Stimulated activated CD4-positive, alpha-beta T cell treated with anti-CD3 and anti-CD28 coated beads, Interleukin-15, amount 100 ng/mL, for 1 hour (primary cell): Measurements from ENCODE around the gene COG3.

Experiments used
- DNase-seq, 2 donors: peaks; one replicate each; pipeline ENCODE4 v3.0.0-alpha.2; 2020; ENCODE audit warnings: low read depth in 1 of 2, low spot score in 1 of 2

Gene COG3

DNA sequence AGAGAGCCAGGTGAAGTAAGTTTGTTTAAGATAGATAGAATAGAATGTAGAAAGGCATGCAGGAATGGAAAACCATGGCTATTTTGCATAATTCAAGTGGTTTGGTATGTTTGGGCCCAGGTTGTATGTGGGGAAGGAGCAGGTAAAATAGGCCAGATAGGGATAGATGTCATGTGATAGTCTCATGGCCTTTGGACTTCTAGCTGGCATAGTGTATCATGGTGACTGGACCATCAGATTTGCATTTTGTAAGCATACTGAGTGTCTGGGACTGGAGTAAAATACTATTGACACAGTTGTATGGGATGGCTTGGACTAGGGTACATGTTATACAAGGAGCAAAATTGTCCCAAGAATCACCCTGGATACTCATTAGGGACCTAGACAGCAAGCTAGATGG, 38.9 kb downstream of the COG3 start:
- DNase-seq, result no peak

DNA sequence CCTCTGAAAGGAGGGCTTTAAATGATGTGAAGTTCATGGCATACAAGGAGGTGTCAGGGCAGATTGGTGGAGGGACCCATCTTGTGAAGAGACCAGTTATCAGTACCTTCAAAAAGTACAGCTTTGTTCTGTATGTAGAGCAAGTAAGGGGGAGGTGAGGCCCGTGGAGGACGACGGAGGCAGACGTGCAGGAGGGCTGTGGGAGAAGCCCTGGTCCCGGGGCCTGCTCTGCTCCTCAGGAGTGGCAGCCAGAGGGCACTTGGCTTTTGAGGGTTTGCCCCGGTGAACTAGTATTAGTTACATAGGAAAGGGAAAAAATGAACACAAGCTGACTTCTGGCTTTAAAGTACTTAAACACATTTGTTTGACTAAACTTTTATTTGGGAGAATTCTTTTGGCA, 42.1 kb downstream of the COG3 start:
- DNase-seq, result no peak

DNA sequence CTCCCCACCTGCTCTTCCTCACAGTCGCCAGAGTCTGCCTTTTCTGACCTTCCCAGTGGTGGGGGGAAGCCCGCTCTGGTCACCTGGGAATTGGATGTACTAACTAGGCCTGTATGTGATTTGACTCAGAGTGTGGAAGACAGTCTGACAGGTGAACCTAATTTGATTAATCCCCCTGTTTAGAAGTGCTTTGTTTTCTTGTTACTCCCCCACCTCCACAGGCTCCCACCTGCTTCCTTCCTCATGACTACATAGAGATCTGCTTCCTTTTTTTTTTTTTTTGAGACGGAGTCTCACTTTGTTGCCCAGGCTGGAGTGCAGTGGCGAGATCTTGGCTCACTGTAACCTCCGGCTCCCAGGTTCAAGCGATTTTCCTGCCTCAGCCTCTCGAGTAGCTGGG, 44.0 kb downstream of the COG3 start:
- no peak for DNase-seq

DNA sequence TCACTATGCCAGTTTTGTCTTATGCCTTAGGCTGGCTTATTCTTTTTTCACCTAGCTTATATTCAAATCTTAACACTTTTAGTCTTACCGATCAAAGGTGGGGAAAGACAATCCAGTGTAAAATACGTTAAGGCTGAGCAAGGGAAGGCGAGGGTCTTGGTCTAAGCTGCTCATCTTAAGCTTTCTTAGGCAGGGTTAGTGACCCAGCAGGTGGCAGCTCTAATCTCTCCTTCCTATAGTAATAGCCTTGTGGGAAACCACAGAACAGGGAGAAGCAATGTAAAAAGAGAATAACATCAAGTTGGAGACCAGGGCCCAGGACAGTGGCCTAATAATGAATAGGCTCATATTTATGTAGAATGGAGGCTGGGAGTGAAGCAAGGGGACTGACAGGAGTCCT, 45.9 kb downstream of the COG3 start:
- no peak for DNase-seq

DNA sequence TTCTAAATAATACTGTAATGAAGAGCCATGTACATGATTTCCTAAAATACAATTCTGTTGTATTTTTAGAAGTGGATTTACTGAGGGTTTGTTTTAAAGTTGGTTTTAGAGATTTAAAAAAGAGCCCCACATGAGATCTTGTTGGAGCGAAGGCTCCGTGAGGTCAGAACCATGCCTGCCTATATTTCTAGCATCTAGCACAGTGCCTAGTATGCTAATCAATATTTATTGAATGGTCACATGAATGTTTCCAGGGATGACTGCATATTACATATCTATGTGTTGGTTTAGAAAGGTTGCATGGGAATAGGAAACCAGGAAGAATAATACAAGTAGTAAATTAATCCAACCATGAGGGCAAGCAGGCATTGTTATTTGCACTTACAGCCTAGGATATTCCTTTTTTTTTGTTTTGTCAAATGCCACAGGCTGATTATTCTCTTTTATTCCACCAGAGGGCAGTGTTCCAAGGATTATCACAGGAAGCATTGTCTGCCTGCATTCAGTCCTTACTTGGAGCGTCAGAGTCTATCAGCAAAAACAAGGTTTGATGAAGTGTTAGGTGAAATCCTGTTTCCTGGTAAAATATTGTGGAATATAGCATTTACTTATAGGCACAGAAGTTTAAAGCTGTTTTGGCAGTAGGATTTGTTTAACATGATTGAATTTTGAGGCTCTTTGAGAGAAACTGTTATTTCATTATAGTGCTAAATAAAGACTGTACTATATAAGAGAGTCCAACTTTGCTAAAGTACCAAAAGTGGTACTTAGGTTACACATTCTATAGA, 46.8 kb downstream of the COG3 start:
- DNase-seq, result no peak

DNA sequence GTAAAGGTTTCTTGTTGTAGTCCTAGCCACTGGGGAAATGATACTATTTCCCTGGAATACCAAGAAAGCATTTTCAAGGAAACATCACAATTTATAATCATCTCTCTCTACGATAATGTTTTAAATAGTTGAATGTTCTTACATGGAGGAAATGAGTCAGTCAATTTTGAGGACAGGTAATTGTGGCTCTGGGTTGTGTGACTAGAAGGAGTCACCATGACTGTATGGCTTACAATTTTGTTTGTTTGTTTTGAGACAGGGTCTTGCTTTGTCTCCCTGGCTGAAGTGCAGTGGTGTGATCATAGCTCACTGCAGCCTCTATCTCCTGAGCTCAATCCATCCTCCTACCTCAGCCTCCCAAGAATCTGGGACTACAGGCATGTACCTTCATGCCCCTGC, 47.4 kb downstream of the COG3 start:
- no peak for DNase-seq

DNA sequence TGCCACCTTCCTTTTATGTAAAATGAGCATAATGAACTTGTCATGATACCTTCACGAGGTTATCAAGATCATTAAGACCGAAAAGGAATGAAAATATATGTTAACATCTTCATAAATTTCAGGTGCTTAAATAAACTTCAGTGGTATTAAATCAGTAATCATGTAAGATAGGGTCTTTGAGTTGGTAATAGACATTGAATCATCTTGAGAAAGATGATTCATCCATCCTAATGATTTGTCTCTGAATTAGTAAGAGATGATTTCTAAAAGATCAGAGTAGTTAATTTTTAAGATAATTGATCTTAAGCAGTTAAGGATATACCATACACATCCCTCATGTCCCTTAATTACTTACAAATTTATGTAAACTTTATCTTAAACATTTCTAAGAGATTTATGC, 52.0 kb downstream of the COG3 start:
- DNase-seq, result no peak

DNA sequence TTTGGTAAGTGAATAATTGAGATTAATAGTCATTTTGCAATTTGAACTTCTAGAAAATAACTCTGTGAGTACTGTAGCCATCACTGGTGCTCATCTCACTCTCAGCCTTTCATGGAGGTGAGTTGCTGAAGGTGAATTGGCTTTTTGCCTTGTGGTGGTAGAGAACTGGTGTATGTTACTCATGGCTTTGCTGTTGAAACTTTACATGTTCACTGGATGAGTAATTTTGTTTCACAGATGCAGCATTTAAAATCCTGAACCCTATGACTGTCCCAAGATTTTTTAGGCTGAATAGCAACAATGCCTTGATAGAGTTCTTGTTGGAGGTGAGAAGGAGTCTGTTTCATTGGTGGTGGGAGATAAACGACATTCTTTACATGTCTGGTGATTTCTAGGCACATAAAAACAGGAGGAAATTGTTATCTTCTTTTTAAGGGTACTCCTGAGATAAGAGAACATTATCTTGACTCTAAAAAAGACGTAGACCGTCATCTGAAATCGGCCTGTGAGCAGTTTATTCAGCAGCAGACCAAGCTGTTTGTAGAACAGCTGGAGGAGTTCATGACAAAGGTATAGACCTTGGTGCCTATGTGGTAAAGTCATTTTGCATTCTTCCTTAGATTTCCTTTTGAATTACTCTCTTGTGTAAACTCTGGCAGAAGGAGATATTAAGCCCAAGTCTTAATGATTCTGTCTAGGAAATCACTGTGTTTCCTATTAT, 53.9 kb downstream of the COG3 start:
- DNase-seq, result no peak

DNA sequence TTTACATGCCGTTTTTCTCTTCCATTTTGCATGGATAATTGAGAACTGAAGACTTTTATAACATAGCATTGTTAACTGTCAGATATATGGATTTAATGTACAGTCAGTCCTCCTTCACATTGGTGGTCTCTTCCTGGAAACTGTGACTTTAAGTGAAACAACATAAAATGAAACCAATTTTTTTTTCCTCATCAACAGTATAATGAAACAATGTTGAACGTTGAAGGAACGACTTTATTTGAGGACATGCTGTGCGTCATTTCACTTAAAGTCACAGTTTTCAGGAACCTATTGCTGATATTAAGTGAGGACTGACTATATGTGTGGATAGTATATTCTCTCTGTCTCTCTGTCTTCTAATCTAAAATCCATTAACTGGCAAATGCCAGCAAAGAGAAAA, 54.8 kb downstream of the COG3 start:
- no peak for DNase-seq

DNA sequence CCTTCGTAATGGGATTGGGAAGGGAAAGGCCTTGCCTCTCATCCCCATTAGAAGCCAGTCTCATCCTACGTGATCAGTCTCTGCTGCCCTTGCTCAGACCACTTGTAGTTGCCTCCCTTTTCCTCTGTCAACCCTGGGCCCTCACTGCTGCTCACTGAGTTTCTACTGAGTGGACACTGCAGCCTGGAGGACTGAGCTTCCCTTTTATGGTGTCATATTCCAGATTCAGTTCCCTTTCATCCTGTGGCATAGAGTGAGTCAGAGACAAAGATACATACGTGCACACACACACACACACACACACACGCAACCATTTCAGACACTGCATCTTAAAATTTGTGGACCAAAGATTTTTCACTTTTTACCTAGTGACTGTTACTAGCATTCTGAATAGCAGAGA, 56.6 kb downstream of the COG3 start:
- DNase-seq, result no peak

DNA sequence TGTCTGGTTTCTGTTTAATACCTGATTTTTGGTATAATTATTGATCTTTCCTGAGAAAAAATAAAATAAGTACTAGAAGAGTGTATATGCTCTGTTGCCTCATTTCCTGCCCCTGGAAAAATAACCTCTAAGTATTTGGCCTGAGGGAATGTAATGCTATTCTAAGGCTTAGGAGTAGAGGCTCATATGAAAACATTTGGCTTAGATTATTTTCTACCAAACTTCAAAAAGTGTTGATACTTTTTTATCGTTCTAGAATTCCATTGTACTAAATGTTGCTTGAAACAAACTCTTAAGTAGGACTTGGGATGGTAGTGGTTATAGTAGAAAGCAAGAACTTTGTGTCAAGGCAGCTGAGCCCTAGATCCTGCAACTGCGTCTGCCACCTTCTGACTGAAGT, 57.8 kb downstream of the COG3 start:
- DNase-seq, result no peak

DNA sequence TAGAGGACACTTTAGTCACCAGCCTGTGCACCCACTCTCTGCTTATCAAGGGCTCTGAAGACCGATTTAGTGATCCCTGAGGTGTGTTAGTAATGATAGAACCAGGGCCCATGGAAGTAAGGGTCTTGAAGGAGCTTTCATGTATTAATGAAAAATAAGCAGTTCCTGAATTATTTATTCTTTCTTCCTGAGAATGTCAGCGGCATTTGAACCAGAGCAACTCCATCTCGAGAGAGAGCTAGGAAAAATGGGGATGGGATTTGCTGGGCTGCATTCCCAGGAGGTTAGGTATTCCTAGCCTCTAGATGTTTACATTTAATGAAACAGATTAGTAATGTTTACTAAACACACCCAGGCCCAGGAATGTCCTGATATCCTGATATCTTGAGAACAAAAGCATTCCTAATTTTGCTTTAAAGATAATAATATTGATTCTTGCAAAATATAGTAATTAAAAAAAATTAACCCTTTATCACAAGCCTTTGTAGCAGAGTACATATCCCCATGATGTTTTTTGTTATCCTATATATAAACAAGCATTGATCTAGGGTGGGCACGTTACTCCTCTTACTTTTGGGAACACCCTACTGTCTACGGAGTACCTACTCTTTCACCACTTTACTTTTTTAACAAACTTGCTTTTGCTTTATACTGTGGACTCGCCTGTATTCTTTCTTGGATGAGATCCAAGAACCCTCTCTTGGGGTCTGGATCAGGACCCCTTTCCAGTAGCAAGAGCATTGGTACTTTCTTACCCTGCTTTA, 63.1 kb downstream of the COG3 start:
- DNase-seq, result no peak

DNA sequence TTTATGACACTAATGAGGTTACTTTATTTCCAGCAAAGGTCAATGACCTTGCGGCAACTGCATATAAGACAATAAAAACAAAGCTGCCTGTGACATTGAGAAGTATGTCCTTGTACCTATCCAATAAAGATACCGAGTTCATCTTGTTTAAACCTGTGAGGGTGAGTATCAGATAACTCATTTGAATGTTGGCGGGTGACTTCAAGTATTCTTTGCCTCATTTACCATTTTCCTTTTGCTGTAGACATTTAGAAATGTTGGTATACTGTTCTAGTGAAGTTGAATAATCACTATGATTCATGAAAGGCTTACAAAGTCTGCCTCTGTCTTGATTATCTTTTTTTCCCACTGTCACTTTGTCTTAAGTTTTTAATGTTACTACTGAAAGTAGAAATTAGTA, 65.0 kb downstream of the COG3 start:
- no peak for DNase-seq

DNA sequence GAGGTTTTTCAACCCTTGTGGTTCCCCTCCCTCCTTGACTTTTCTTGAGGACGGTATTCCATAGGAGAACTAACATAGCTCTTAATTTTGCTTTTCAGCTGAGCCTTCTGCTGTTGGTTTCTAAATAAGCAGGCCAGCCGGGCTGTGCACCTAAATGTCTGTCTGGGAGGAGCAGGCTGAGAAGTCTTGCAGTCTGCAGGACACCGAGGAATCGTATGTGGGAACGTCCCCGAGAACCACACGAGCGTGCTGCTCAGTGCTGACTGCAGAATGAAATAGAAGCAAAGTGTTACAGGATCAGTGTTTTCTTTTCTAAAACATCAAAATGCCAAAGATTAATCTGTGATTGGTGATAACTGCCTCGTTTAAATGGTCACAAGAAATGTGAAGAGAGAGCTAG, 69.9 kb downstream of the COG3 start:
- no peak for DNase-seq

DNA sequence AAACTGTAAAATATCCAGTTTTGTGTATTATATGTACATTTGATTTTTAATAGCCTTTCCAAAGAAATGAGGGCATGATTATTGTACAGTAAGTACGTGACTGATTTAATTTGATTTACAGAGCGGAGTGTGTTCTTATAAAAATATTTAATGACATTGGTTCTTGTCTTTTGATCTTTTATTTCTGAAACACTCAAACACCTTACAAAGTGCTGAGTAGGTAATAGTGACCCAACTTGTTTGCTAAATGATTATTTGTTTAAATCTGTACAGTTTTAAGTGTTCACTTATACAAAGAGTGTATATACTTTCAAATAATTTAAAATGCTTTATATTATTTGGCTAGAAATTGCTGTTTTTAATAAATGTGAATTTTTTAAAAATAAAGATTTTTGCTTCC, 71.5 kb downstream of the COG3 start:
- no peak for DNase-seq

DNA sequence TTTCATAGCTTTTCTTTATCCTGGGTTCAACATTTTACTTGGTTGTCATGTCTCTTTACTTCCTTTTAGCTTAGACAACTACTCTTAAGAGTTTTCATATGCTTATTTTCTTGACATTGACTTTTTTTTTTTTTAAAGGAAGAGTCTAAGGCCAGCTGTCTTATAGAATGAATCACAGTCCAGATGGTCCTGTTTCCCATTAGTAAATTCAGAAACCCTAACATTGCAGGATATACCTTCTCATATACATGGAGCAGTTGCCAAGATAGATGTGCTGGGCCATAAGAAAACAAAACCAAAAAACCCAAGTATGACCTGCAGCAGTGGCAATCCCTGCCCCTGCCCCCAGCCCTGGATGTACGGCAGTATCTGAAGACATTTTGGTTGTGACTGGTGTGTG, 72.8 kb downstream of the COG3 start:
- no peak for DNase-seq

DNA sequence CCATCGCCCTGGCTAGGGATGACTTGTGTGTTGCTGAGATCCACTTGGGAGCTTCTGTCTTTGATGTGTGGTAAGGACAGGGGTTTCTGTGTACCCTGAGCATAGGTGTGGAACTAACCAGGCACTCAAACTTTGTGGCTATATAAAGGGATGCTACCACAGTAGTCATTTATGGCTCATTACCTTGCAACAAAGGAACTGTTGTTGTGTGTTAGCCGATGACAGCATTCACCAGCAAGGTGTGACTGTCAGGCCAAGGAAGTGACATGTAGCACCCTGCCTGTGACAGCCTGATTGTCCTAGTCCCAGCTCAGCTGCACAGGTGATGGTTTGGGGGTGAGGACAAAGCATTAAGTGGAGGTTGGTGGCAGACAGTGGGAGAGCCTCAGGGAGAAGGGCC, 73.6 kb downstream of the COG3 start:
- no peak for DNase-seq

DNA sequence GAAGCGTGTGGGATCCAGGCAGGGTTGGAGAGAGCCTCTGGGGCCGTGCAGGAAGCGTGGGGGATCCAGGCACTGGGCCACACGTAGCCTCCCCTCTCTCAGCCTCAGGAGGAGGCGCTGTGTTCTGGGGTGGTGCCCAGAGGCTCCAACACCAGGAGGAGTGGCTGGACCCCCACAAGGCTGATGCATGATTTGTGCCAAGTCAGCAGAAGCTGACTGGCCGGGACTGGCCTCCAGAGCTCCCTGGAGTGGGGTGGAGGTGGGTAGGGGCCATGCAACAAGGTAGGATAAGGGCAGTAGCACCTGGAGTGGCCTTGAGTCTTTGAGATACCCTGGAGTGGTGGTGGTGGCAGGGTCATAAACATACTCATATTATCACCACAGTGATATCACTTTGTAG, 75.5 kb downstream of the COG3 start:
- no peak for DNase-seq

DNA sequence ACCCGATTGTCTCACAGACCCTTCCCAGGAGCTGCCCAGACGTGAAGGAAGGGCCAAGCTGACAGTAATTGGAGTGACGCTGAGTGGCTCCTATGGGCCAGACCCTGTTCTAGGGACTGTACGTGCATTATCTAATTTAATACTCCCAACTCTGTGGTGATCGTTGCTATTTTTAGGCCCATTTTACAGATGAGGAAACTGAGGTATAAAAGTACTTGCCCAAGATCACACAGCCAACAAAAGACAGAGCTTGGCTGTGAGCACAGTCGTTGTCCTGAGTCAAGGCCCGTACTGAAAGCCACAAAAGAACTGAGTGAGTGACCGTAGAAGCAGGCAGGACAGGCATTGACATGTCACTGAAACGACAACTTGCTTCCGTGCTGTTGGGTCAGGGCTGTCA, 76.1 kb downstream of the COG3 start:
- DNase-seq, result no peak

DNA sequence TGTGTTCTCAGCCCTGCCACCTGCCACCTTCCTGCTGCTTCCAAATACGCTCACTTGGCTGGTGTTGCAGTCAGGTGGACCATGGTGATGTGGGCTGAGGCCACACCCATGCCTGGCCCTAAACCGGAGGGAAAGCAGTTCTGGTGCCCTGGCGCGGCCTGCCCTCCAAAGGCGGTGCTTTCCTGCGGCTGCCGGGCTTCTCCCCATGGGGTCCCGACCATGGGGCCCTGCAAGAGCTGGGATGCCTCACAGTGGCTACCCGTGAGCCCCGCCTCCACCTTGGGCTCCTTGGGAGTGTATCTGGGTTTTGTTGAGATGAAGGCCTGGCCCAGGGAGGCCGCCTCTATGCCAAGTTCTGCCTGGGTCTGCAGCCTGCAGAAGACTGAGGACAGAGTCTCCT, 77.1 kb downstream of the COG3 start:
- no peak for DNase-seq

DNA sequence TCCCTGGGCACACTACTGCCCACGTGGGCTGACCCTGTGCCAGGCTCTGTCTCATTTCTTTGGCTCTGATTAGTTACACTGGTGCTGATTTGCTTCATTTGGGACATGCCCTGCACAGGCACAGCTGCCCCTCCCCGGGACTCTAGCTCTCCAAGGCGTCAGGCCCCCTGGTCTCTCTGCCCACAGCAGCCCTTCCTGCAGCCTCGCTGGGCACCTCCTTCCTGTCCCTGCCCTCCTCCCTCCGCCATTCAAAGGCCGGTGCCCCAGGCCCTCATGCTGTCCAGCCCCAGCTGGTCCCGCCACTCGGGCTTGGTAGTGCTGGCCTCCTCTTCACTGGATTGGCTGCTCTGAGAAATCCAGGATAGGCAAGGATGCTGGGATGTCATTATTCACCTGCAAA, 77.7 kb downstream of the COG3 start:
- DNase-seq, result no peak

DNA sequence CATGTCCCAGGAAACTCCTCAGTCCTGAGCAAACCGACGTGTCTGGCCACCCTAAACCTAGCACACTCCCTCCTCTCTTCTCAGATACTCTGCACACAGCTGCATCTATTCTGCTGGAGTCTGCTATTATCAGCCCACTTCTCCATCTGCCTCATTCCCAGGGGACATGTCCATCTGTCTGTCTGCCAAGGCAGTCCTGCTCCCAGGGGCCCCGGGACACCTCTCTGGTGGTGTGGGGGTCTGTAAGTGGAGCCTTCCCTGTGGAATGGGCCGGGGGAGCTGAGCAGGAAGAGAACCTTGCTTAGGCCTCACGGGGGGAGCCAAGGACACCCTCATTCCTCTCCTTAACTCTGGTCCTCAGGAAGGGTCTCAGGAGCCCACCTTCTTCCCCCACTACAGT, 78.1 kb downstream of the COG3 start:
- no peak for DNase-seq
